VCaP (cell line): ENCODE measurements around the gene CREB3L4.

Source experiments
- H3K27ac ChIP-seq: fragments of 450-650 bp; 2 replicates; pipeline ENCODE4 v1.5.1; 2017
- CTCF ChIP-seq: fragments of 450-650 bp; conservative IDR thresholded peaks from 2 replicates; pipeline ENCODE4 v1.5.1; 2017; ENCODE audit warnings: mild to moderate bottlenecking, moderate library complexity

Gene CREB3L4

GRCh38 chr1:153945131-153945794 lies 22.4 kb upstream of the CREB3L4 start:
- TF ChIP-seq CTCF, result no peak
- H3K27ac ChIP-seq, result peak overlapping the region; percentile 95

DNA sequence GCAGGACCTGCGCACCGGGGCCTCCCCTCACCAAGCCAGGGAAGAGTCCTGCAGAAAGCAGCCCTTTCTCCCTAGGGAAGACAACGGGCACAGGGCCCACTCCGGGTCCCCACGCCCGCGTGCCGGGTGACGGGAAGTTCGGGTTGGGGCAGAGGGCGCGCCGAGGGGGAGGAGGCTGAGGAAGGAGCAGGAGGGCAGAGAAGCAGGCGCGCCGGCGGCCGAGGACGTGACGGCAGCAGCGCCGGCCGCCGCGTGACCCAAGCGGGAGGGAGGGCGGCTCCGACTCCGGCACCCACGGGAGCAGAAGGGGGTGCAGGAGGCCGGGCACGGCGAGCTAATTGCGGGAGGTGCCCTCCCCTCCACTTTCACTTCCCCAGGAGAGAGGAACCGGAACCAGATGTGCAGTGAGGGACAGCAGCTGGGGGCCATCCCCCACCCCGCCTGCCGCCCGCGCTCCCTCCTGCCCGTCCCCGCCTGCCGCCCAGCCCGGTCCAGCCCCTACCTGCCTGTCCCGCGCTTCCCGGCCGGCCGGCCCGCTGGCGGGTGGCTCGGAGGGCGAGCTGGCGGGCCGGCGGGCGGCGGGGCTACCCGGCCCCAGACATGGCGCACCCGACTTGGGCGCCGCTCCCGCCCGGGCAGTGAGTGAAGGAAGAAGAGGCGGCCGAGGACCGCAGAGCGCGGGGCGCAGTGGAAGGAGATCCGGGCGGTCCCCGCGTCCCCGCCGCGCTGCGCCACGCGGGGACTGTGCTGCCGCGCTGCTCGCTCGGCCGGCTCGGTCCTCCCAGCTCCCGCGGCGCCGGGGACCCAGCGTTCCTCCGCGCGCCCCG lies 21.7 kb upstream of the CREB3L4 start:
- peak overlapping the region; percentile 95 for H3K27ac ChIP-seq
- TF ChIP-seq CTCF, result no peak

DNA sequence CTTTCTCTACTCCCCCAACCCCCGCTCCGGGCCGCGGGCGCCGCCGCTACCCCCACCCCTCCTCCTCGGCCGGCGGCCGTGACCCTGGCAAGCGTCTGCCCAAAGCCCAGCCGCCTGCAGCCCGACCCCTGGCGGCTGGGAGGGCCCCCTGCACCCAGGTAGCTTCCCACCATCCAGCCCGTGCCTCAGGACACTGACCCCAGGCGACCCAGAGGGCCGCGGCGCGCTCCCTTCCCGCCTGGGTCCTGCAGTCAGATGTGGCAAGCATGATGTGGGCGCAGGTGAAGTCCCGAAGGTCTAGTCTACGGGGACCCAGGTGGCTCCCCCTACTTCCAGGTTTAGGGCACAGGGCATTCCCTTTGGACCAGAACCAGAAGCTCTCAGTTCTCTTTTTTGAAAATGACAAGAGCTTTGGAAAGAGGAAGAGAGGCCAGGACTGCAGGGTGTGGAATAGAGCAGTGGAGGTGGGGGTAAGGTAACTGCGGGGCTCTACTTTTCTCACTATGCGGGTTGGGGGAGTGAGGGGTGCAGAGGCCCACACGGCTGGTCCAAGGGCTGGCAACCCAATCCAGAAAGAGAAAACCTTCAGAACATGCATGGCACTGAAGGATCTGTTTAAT lies 21.0 kb upstream of the CREB3L4 start, which contains the start of gene DENND4B:
Gene DENND4B (minus strand): TSS at position 97 of the 620 bp plus-strand sequence. CDS start 2,344 bp downstream, outside the sequence.
- H3K27ac ChIP-seq, result peak within 1 kb of the TSS; percentile 95

DNA sequence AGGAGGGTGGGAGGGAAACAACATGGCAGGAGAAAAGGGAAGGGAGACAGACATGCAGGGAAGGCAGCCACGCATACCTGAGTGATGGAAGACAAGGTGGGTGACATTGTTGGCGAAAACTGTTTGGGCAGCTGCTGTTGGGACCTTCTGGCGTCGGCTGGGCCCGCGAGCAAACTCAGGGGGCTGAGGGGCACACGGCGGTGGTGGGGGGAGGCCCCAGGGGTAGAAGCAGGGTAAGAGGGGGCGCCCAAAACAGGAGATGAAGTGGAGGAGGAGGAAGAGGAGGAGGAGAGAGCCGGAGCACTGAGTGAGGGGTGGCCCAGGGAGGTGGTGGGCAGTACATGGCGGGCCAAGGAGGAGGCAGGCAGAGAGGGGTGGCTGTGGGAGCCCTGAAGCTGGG lies 16.5 kb upstream of the CREB3L4 start:
- H3K27ac ChIP-seq, result no peak overlapping the region
- TF ChIP-seq CTCF, result no peak

More for the DNA sequence above, 21.0 kb upstream of the CREB3L4 start, which contains the start of gene DENND4B:
- TF ChIP-seq CTCF, result peak; percentile 99

- TF ChIP-seq CTCF, result no peak
These were observed 15.9 kb upstream of the CREB3L4 start for GRCh38 chr1:153951801-153952200.

GRCh38 chr1:153953859-153954365 lies 13.8 kb upstream of the CREB3L4 start:
- TF ChIP-seq CTCF, result no peak
- H3K27ac ChIP-seq, result no peak overlapping the region

More at GRCh38 chr1:153951801-153952200, 15.9 kb upstream of the CREB3L4 start:
- H3K27ac ChIP-seq, result no peak overlapping the region

DNA sequence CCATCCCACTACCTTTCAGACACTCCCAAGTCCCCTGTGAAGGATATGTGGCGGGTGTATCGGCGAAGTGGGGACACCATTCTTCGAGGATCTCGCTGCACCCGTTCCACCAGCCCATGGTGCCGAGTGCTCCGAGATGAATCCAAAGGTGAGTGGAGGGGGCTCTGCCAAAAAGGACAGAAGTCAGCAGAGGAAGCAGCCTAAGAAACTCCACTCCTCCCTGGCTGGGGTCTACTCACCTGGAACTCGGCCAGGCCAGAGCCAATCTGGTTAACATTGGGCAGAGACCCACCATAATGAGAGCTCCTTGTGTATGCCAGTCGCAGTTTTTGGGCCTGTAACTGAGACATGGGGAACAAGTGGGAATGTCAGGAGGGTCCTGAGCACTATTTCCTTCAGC lies 12.9 kb upstream of the CREB3L4 start:
- no peak for TF ChIP-seq CTCF
- no peak overlapping the region for H3K27ac ChIP-seq
